Fibroblast of the aortic adventitia (primary cell): Measurements from ENCODE around the gene AADACL2. TPM values are rescaled to one million over a fixed set of nuclear protein-coding genes. Genes with fewer than 3 reads are reported as not detected.
A peak's percentile ranks its signal among the peaks of the same experiment; 100 is the strongest.
"Not testable (repeated sequence)": the region's sequence is repeated elsewhere in the genome, so short reads cannot be mapped to it uniquely, and the experiment has no call there.

Experiments
- DNase-seq: peaks from one replicate; pipeline ENCODE4 v3.0.0-alpha.2; 2010; ENCODE audit warnings: low read depth
- H3K4me3 ChIP-seq: 2 replicates; pipeline ENCODE4 v1.5.1; 2011; ENCODE audit warnings: low read depth, mild to moderate bottlenecking, control low read depth, low read length, moderate library complexity
- CTCF ChIP-seq: IDR thresholded peaks from 2 replicates; pipeline ENCODE4 v1.5.1; 2011; ENCODE audit warnings: mild to moderate bottlenecking, low read length, control low read depth, inconsistent platforms; ENCODE audit not compliant: insufficient read depth
- total RNA-seq: library from RNA; depleted of rRNA; stranded (reverse); fragments of >200 nt; gene quantifications from 2 replicates; pipeline ENCODE4 v1.2.3, GENCODE V29; 2012; ENCODE audit warnings: low replicate concordance

AADACL2 gene
- total RNA-seq, 1 donor = not detected

GRCh38 chr3:151753846-151754245, 20.1 kb downstream of the AADACL2 start:
- H3K4me3 ChIP-seq = no peak overlapping the region
- TF ChIP-seq CTCF = no peak
- no peak for DNase-seq

GRCh38 chr3:151761581-151761980, 27.9 kb downstream of the AADACL2 start:
- DNase-seq = no peak
- TF ChIP-seq CTCF = no peak
- H3K4me3 ChIP-seq = no peak overlapping the region

GRCh38 chr3:151764699-151765098, 31.0 kb downstream of the AADACL2 start:
- not testable (repeated sequence) for DNase-seq, H3K4me3 ChIP-seq

GRCh38 chr3:151765685-151766084, 32.0 kb downstream of the AADACL2 start:
- H3K4me3 ChIP-seq = no peak overlapping the region
- no peak for TF ChIP-seq CTCF
- DNase-seq = no peak

- no peak for TF ChIP-seq CTCF
- DNase-seq = peak; percentile 67
- H3K4me3 ChIP-seq = no peak overlapping the region
These were observed 32.7 kb downstream of the AADACL2 start for GRCh38 chr3:151766454-151766853.

GRCh38 chr3:151768393-151768930, 34.7 kb downstream of the AADACL2 start:
- H3K4me3 ChIP-seq = no peak overlapping the region
- TF ChIP-seq CTCF = no peak
- DNase-seq = no peak

GRCh38 chr3:151769175-151769574, 35.4 kb downstream of the AADACL2 start:
- no peak for TF ChIP-seq CTCF
- no peak overlapping the region for H3K4me3 ChIP-seq
- no peak for DNase-seq
